Hepatocyte (in vitro differentiated cells): ENCODE measurements around the gene TCAP. TPM values are rescaled to one million over a fixed set of nuclear protein-coding genes. Genes with fewer than 3 reads are reported as not detected.

Experiments used
- DNase-seq: peaks from one replicate; pipeline ENCODE4 v3.0.0-alpha.2; 2016; ENCODE audit warnings: low spot score
- H2AFZ ChIP-seq: fragments of 200-600 bp; sonication (generic); 2 replicates; pipeline ENCODE4 v1.6.0; 2016; ENCODE audit warnings: antibody characterized with exemption, mild to moderate bottlenecking
- H3K27ac ChIP-seq: fragments of 200-600 bp; sonication (generic); 2 replicates; pipeline ENCODE4 v1.5.1; 2016; ENCODE audit warnings: mild to moderate bottlenecking
- H3K27me3 ChIP-seq: fragments of 200-600 bp; sonication (generic); 2 replicates; pipeline ENCODE4 v1.6.1; 2016
- H3K36me3 ChIP-seq: fragments of 200-600 bp; sonication (generic); replicated peaks from 2 replicates; pipeline ENCODE4 v1.5.1; 2016; ENCODE audit warnings: low read depth; ENCODE audit not compliant: insufficient read depth
- H3K4me1 ChIP-seq: fragments of 200-600 bp; sonication (generic); 2 replicates; pipeline ENCODE4 v1.5.1; 2016; ENCODE audit warnings: mild to moderate bottlenecking, moderate library complexity; ENCODE audit not compliant: insufficient read depth
- H3K4me2 ChIP-seq: fragments of 200-600 bp; sonication (generic); 2 replicates; pipeline ENCODE4 v1.6.0; 2016
- H3K4me3 ChIP-seq: fragments of 200-600 bp; sonication (generic); 2 replicates; pipeline ENCODE4 v1.5.1; 2016; ENCODE audit warnings: mild to moderate bottlenecking
- H3K79me2 ChIP-seq: fragments of 200-600 bp; sonication (generic); 2 replicates; pipeline ENCODE4 v1.6.0; 2017; ENCODE audit warnings: mild to moderate bottlenecking
- H3K9me2 ChIP-seq: fragments of 200-600 bp; sonication (generic); replicated peaks from 2 replicates; pipeline ENCODE4 v1.6.0; 2017; ENCODE audit warnings: mild to moderate bottlenecking; ENCODE audit not compliant: insufficient read depth
- H3K9me3 ChIP-seq: fragments of 200-600 bp; sonication (generic); 2 replicates; pipeline ENCODE4 v1.5.1; 2016; ENCODE audit warnings: low read depth, mild to moderate bottlenecking
- H4K20me1 ChIP-seq: fragments of 200-600 bp; sonication (generic); 2 replicates; pipeline ENCODE4 v1.6.0; 2016; ENCODE audit warnings: mild to moderate bottlenecking; ENCODE audit not compliant: insufficient read depth, poor library complexity, severe bottlenecking
- EZH2 ChIP-seq: fragments of 200-600 bp; sonication (generic); IDR thresholded peaks from 2 replicates; pipeline ENCODE4 v1.6.1; 2016; ENCODE audit warnings: antibody characterized with exemption, mild to moderate bottlenecking, borderline replicate concordance
- EZH2phosphoT487 ChIP-seq: fragments of 200-600 bp; sonication (generic); IDR thresholded peaks from one replicate; pipeline ENCODE4 v1.6.1; 2018; ENCODE audit warnings: antibody characterized with exemption, mild to moderate bottlenecking, low read depth, moderate library complexity; ENCODE audit not compliant: unreplicated experiment, severe bottlenecking
- WGBS: methylation state at CpG from one replicate; pipeline ENCODE4 v1.1.6; 2016; ENCODE audit warnings: low lambda C conversion rate; ENCODE audit errors: missing lambda C conversion rate; 5-methylcytosine and 5-hydroxymethylcytosine counted together
- polyA plus RNA-seq: library from polyadenylated mRNA; unstranded; fragments of >200 nt; fragmentation: Nextera tagmentation; extraction: Ambion mirVana; gene quantifications from 2 replicates; pipeline ENCODE4 v1.2.1, GENCODE V29; 2016
- total RNA-seq: library from RNA; depleted of rRNA; stranded (reverse); fragments of >200 nt; gene quantifications from 2 replicates; pipeline ENCODE4 v1.2.3, GENCODE V29; 2014
- TF ChIP-seq, protein P1 (sequence below): fragments of 200-600 bp; sonication (generic); IDR thresholded peaks from 2 replicates; pipeline ENCODE4 v1.5.1; 2016; ENCODE audit warnings: antibody characterized with exemption, mild to moderate bottlenecking; ENCODE audit not compliant: poor library complexity

Gene TCAP
- total and polyA plus RNA-seq, 2 experiments from 2014 or later = 0.64 to 0.90 TPM

DNA sequence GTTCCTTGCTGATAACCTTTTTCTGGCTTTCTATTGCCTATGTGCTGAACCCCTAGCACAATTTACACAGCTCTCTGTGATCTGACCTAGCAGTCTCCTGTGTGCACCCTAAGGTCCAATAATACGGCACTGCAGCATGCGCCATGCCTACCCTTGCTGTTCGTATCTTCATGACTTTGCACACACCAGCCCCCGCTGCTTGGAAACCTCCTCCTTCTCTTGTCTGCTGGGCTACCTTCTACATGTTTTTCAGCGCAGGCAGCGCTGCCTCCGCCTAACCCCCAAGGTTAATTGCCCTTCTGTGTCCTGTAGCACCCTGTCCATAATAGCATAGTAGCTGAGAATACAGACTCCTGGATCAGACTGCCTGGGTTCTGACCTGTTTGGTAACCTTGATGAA is 26.8 kb upstream of the TCAP start:
- Histone ChIP-seq H3K4me1 (peaks cover 38% of the 10 kb centered on the region), H3K79me2 (peaks cover 61% of the 10 kb centered on the region), H3K9me3 (no peaks in the 10 kb centered on the region), H4K20me1 (peaks cover 9% of the 10 kb centered on the region), H3K4me2 (peak overlapping the region; percentile 87), H3K27me3 (no peaks in the 10 kb centered on the region), H3K27ac (no peak overlapping the region), H3K4me3 (peak overlapping the region; percentile 86), H3K9me2 (no peaks in the 10 kb centered on the region), H3K36me3 (no peaks in the 10 kb centered on the region), H2AFZ (no peak overlapping the region)
- TF ChIP-seq EZH2phosphoT487 = no peak
- TF ChIP-seq, protein P1, sequence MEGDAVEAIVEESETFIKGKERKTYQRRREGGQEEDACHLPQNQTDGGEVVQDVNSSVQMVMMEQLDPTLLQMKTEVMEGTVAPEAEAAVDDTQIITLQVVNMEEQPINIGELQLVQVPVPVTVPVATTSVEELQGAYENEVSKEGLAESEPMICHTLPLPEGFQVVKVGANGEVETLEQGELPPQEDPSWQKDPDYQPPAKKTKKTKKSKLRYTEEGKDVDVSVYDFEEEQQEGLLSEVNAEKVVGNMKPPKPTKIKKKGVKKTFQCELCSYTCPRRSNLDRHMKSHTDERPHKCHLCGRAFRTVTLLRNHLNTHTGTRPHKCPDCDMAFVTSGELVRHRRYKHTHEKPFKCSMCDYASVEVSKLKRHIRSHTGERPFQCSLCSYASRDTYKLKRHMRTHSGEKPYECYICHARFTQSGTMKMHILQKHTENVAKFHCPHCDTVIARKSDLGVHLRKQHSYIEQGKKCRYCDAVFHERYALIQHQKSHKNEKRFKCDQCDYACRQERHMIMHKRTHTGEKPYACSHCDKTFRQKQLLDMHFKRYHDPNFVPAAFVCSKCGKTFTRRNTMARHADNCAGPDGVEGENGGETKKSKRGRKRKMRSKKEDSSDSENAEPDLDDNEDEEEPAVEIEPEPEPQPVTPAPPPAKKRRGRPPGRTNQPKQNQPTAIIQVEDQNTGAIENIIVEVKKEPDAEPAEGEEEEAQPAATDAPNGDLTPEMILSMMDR = no peak
- WGBS = 92% methylated on average over 7 of the region's 7 CpGs
- no peak for DNase-seq

DNA sequence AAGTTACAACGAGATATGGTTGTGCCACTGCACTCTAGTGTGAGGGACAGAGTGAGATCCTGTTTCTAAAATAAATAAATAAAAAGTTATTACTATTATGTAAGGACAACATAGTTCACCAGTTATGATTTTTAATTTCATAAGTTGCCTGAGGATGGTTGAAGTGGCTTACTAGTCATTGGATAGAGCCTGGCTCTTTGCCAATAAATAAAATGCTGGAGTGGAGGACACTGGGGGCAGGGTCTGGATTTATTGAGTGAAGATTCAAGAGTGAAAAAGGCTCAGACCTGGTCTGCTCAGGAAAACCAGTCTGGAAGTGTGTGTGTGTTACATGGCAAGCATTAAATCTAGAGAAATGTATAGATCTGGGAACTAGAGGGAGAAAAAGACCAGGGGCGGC is 26.1 kb upstream of the TCAP start:
- WGBS = 80% methylated on average over 2 of the region's 2 CpGs
- H3K27ac ChIP-seq = no peak overlapping the region
- no peaks in the 10 kb centered on the region for H3K27me3 ChIP-seq
- H3K9me3 ChIP-seq = no peaks in the 10 kb centered on the region
- DNase-seq = no peak
- no peaks in the 10 kb centered on the region for H3K36me3 ChIP-seq
- peaks cover 9% of the 10 kb centered on the region for H4K20me1 ChIP-seq
- H3K4me1 ChIP-seq = peaks cover 38% of the 10 kb centered on the region
- no peak for TF ChIP-seq EZH2phosphoT487
- TF ChIP-seq, protein P1 = no peak
- TF ChIP-seq EZH2 = no peak
- no peak overlapping the region for H2AFZ ChIP-seq
- H3K4me3 ChIP-seq = no peak overlapping the region
- H3K4me2 ChIP-seq = peak overlapping the region; percentile 87
- H3K9me2 ChIP-seq = no peaks in the 10 kb centered on the region
- H3K79me2 ChIP-seq = peaks cover 69% of the 10 kb centered on the region

DNA sequence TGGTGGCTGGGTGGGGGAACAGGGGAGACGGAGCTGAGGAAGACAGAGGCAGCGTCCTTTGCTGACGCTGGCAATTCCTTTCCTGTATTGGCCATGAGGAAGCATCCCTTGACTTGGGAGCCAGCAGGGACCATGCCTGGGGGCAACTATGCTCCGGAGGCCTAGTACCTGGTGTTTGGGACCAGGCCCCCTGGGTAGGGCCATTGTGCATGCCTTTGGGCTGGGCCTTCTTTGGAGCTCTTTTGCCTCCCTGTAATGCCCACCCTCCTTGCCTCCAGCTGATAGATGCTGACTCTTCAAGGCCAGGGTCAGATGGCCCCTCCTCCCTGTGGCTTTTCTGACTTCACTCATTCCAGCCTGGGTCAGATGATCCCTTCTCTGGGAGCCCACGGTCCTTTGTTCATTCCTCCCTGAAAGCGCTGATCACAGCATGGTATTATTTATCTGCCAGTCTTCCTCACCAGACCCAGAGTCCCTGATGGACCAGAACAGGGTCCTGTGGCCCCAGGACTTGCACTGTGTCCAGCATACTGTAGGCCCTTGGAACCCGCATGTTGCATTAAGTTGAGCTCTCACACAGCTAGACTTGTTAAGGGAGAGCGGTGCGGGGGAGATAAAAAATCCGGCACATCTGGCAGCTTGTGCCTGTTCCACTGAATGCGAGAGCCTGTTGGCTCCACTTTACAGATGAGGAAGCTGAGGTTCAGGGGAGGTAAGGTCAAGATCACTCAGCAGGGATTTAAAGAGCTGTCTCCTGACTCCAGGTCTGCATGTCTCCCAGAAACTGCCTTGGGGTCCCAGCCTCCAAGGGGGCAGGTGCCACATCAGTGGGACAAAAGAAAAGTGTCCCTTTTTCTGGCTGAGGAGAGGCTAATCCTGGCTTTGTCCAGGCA is 25.3 kb upstream of the TCAP start:
- H3K4me3 ChIP-seq = no peak overlapping the region
- no peaks in the 10 kb centered on the region for H3K27me3 ChIP-seq
- no peak for DNase-seq
- peaks cover 9% of the 10 kb centered on the region for H4K20me1 ChIP-seq
- H3K4me1 ChIP-seq = peaks cover 38% of the 10 kb centered on the region
- H3K4me2 ChIP-seq = peak overlapping the region; percentile 87
- TF ChIP-seq, protein P1 = no peak
- TF ChIP-seq EZH2 (no peak), EZH2phosphoT487 (no peak)
- H3K79me2 ChIP-seq = peaks cover 76% of the 10 kb centered on the region
- no peaks in the 10 kb centered on the region for H3K9me3 ChIP-seq
- H3K9me2 ChIP-seq = no peaks in the 10 kb centered on the region
- no peak overlapping the region for H2AFZ ChIP-seq
- 85% methylated on average over 11 of the region's 11 CpGs for WGBS
- H3K27ac ChIP-seq = no peak overlapping the region
- H3K36me3 ChIP-seq = no peaks in the 10 kb centered on the region
